GM18505 (cell line): ENCODE data around the gene FAM24A.
"Not testable (repeated sequence)": the region's sequence is repeated elsewhere in the genome, so short reads cannot be mapped to it uniquely, and the experiment has no call there.

Experiments
- ATAC-seq: cut with Tn5 transposase; IDR thresholded peaks from one replicate; pipeline ENCODE4 v1.9.1; 2021; ENCODE audit not compliant: unreplicated experiment
- POLR2A ChIP-seq: IDR thresholded peaks from 4 replicates; pipeline ENCODE4 v1.6.1; 2011; ENCODE audit warnings: borderline replicate concordance; ENCODE audit not compliant: insufficient read depth, insufficient read length; ENCODE audit errors: extremely low read depth

The FAM24A gene

GRCh38 chr10:122882766-122883165 lies 27.6 kb upstream of the FAM24A start:
- no peak for TF ChIP-seq POLR2A
- ATAC-seq, result no peak

- no peak for TF ChIP-seq POLR2A
- no peak for ATAC-seq
Measured at GRCh38 chr10:122884166-122884565, 26.2 kb upstream of the FAM24A start.

GRCh38 chr10:122894261-122894944 lies 16.0 kb upstream of the FAM24A start:
- TF ChIP-seq POLR2A, result no peak
- ATAC-seq, result no peak

GRCh38 chr10:122903861-122904260 lies 6.5 kb upstream of the FAM24A start:
- ATAC-seq, result not testable (repeated sequence)

GRCh38 chr10:122911889-122912484 lies 1.6 kb downstream of the FAM24A start:
- TF ChIP-seq POLR2A, result no peak
- no peak for ATAC-seq

GRCh38 chr10:122915700-122916099 lies 5.3 kb downstream of the FAM24A start:
- no peak for ATAC-seq
- no peak for TF ChIP-seq POLR2A

- no peak for TF ChIP-seq POLR2A
- ATAC-seq, result no peak
Measured at GRCh38 chr10:122930140-122930539, 19.7 kb downstream of the FAM24A start.

- no peak for TF ChIP-seq POLR2A
Measured at GRCh38 chr10:122931088-122931906, 20.9 kb downstream of the FAM24A start.

GRCh38 chr10:122939133-122939855 lies 28.9 kb downstream of the FAM24A start:
- no peak for ATAC-seq
- no peak for TF ChIP-seq POLR2A

More at GRCh38 chr10:122931088-122931906, 20.9 kb downstream of the FAM24A start:
- no peak for ATAC-seq

GRCh38 chr10:122939856-122940543 lies 29.6 kb downstream of the FAM24A start:
- TF ChIP-seq POLR2A, result no peak
- no peak for ATAC-seq

GRCh38 chr10:122949296-122949695 lies 38.9 kb downstream of the FAM24A start:
- ATAC-seq, result no peak
- TF ChIP-seq POLR2A, result no peak

- peak; percentile 77 for TF ChIP-seq POLR2A
- peak; percentile 97 for ATAC-seq
Measured at GRCh38 chr10:122953902-122954730, 43.7 kb downstream of the FAM24A start, which contains the start of gene C10orf88. TSS of gene C10orf88 (minus strand) at chr10:122954227. CDS start at chr10:122954178, 49 bp downstream.
